Measurements from ENCODE around the gene TSPAN16.
"Not testable (repeated sequence)": the region's sequence is repeated elsewhere in the genome, so short reads cannot be mapped to it uniquely, and the experiment has no call there.

TSPAN16 gene

GRCh38 chr19:11269408-11269807 lies 26.6 kb upstream of the TSPAN16 start:
- no peak for DNase-seq

GRCh38 chr19:11273296-11273695 lies 22.7 kb upstream of the TSPAN16 start:
- no peak for DNase-seq

GRCh38 chr19:11273989-11274388 lies 22.0 kb upstream of the TSPAN16 start:
- no peak for DNase-seq

GRCh38 chr19:11274533-11275086 lies 21.4 kb upstream of the TSPAN16 start:
- no peak for DNase-seq

GRCh38 chr19:11278670-11279069 lies 17.3 kb upstream of the TSPAN16 start:
- DNase-seq, result no peak

- DNase-seq, result peak in 3 of 5 experiments; percentile 31 to 88 (median 63)
These were observed 16.3 kb upstream of the TSPAN16 start for GRCh38 chr19:11279505-11280236.

- DNase-seq, result no peak
These were observed 14.5 kb upstream of the TSPAN16 start for GRCh38 chr19:11281356-11282049.

- DNase-seq, result no peak
These were observed 11.4 kb upstream of the TSPAN16 start for GRCh38 chr19:11284515-11284914.

GRCh38 chr19:11286312-11286974 lies 9.5 kb upstream of the TSPAN16 start:
- no peak for DNase-seq

GRCh38 chr19:11288349-11288748 lies 7.6 kb upstream of the TSPAN16 start:
- DNase-seq, result no peak

- DNase-seq, result no peak
These were observed 5.7 kb upstream of the TSPAN16 start for GRCh38 chr19:11290256-11290655.

- no peak for DNase-seq
These were observed 4.5 kb upstream of the TSPAN16 start for GRCh38 chr19:11291415-11291814.

GRCh38 chr19:11291991-11292390 lies 4.0 kb upstream of the TSPAN16 start:
- peak in 1 of 5 experiments; percentile 30 for DNase-seq

GRCh38 chr19:11293433-11294389 lies 2.2 kb upstream of the TSPAN16 start:
- DNase-seq, result peak; percentile 54 to 78 (median 73)

- no peak for DNase-seq
These were observed 780 bp upstream of the TSPAN16 start for GRCh38 chr19:11295180-11295579.

- no peak for DNase-seq
These were observed 304 bp downstream of the TSPAN16 start for GRCh38 chr19:11296264-11296663.

GRCh38 chr19:11299946-11300810 lies 4.2 kb downstream of the TSPAN16 start:
- DNase-seq, result no peak

GRCh38 chr19:11300811-11301120 lies 4.8 kb downstream of the TSPAN16 start:
- no peak for DNase-seq

- no peak for DNase-seq
These were observed 9.0 kb downstream of the TSPAN16 start for GRCh38 chr19:11304936-11305335.

- no peak for DNase-seq
These were observed 10.4 kb downstream of the TSPAN16 start for GRCh38 chr19:11306337-11306736.

- DNase-seq, result not testable (repeated sequence)
These were observed 24.5 kb downstream of the TSPAN16 start for GRCh38 chr19:11320278-11320995.
